HepG2 (cell line): ENCODE data around the gene GLB1L. TPM values are rescaled to one million over a fixed set of nuclear protein-coding genes. Genes with fewer than 3 reads are reported as not detected.

Experiments
- ARNTL ChIP-seq: sonication (generic); formaldehyde crosslinking; IDR thresholded peaks from 2 replicates; pipeline ENCODE4 v1.4.0; 2020; ENCODE audit warnings: mild to moderate bottlenecking, missing genetic modification reagents
- ELF4 ChIP-seq: sonication (generic); formaldehyde crosslinking; IDR thresholded peaks from 2 replicates; pipeline ENCODE4 v1.5.0; 2020; ENCODE audit warnings: missing genetic modification reagents, mild to moderate bottlenecking, moderate library complexity, borderline replicate concordance
- HES4 ChIP-seq: sonication (generic); formaldehyde crosslinking; IDR thresholded peaks from 2 replicates; pipeline ENCODE4 v1.9.0; 2021; ENCODE audit warnings: mild to moderate bottlenecking, missing genetic modification reagents, borderline replicate concordance
- LCORL ChIP-seq, 2 experiments: fragments of 450-650 bp in 1 of 2; sonication (generic) in 1 of 2; formaldehyde crosslinking in 1 of 2; IDR thresholded peaks; 2 replicates each; pipeline versions ENCODE4 v1.5.0 to v1.6.1; 2017 to 2020; ENCODE audit warnings: antibody characterized with exemption in 1 of 2, missing genetic modification reagents in 1 of 2
- MLLT10 ChIP-seq: sonication (generic); formaldehyde crosslinking; IDR thresholded peaks from 2 replicates; pipeline ENCODE4 v1.4.0; 2020; ENCODE audit warnings: missing genetic modification reagents
- MTA1 ChIP-seq: sonication (generic); formaldehyde crosslinking; IDR thresholded peaks from 2 replicates; pipeline ENCODE4 v1.4.0; 2020; ENCODE audit warnings: missing genetic modification reagents, mild to moderate bottlenecking, borderline replicate concordance
- MTERF4 ChIP-seq: sonication (generic); formaldehyde crosslinking; IDR thresholded peaks from 2 replicates; pipeline ENCODE4 v1.8.0; 2023; ENCODE audit warnings: mild to moderate bottlenecking, missing genetic modification reagents
- ONECUT2 ChIP-seq: sonication (generic); formaldehyde crosslinking; IDR thresholded peaks from 2 replicates; pipeline ENCODE4 v1.4.0; 2020; ENCODE audit warnings: missing genetic modification reagents
- PAWR ChIP-seq: sonication (generic); formaldehyde crosslinking; IDR thresholded peaks from 2 replicates; pipeline ENCODE4 v1.4.0; 2020; ENCODE audit warnings: missing genetic modification reagents, mild to moderate bottlenecking, borderline replicate concordance
- PAX8 ChIP-seq: sonication (generic); formaldehyde crosslinking; IDR thresholded peaks from 2 replicates; pipeline ENCODE4 v1.8.0; 2022; ENCODE audit warnings: mild to moderate bottlenecking, missing genetic modification reagents, borderline replicate concordance
- RBAK ChIP-seq: sonication (generic); formaldehyde crosslinking; IDR thresholded peaks from 2 replicates; pipeline ENCODE4 v1.5.1; 2020; ENCODE audit warnings: mild to moderate bottlenecking, missing genetic modification reagents
- RNF2 ChIP-seq: fragments of 450-650 bp; conservative IDR thresholded peaks from 2 replicates; pipeline ENCODE4 v1.6.1; 2016; ENCODE audit warnings: low read depth
- TRAFD1 ChIP-seq: sonication (generic); formaldehyde crosslinking; IDR thresholded peaks from 2 replicates; pipeline ENCODE4 v1.5.1; 2020; ENCODE audit warnings: missing genetic modification reagents, mild to moderate bottlenecking, borderline replicate concordance
- ZFP36L1 ChIP-seq: sonication (generic); formaldehyde crosslinking; IDR thresholded peaks from 2 replicates; pipeline ENCODE4 v1.8.0; 2022; ENCODE audit warnings: mild to moderate bottlenecking, missing genetic modification reagents, moderate library complexity
- ZFP36L2 ChIP-seq: sonication (generic); formaldehyde crosslinking; IDR thresholded peaks from 2 replicates; pipeline ENCODE4 v1.4.0; 2020; ENCODE audit warnings: missing genetic modification reagents
- ZNF24 ChIP-seq: fragments of 450-650 bp; IDR thresholded peaks from 2 replicates; pipeline ENCODE4 v1.6.1; 2017; ENCODE audit warnings: antibody characterized with exemption, mild to moderate bottlenecking
- ZNF337 ChIP-seq: sonication (generic); formaldehyde crosslinking; IDR thresholded peaks from 2 replicates; pipeline ENCODE4 v1.5.1; 2020; ENCODE audit warnings: missing genetic modification reagents, low read depth, mild to moderate bottlenecking, borderline replicate concordance
- ZNF44 ChIP-seq: sonication (generic); formaldehyde crosslinking; IDR thresholded peaks from 2 replicates; pipeline ENCODE4 v1.5.1; 2020; ENCODE audit warnings: mild to moderate bottlenecking, missing genetic modification reagents
- ZNF510 ChIP-seq: sonication (generic); formaldehyde crosslinking; IDR thresholded peaks from 2 replicates; pipeline ENCODE4 v1.4.0; 2020; ENCODE audit warnings: low read depth, mild to moderate bottlenecking, missing genetic modification reagents
- ZNF790 ChIP-seq: sonication (generic); formaldehyde crosslinking; IDR thresholded peaks from 2 replicates; pipeline ENCODE4 v1.8.0; 2022; ENCODE audit warnings: missing genetic modification reagents, mild to moderate bottlenecking, borderline replicate concordance
- ZSCAN21 ChIP-seq: sonication (generic); formaldehyde crosslinking; IDR thresholded peaks from 2 replicates; pipeline ENCODE4 v1.8.0; 2022; ENCODE audit warnings: mild to moderate bottlenecking, missing genetic modification reagents, moderate library complexity, borderline replicate concordance
- polyA plus RNA-seq, 8 experiments: library from polyadenylated mRNA; depleted of rRNA in 3 of 8; stranded (reverse) in 7 of 8; unstranded in 1 of 8; fragments of >200 nt; fragmentation: Illumina TruSeq in 4 of 8; extraction: Trizol in 4 of 8; gene quantifications; 2 replicates each; pipeline versions ENCODE4 v1.2.1 to v1.2.3, GENCODE V29; 2011 to 2016; ENCODE audit warnings: low read depth in 4 of 8, missing spikeins in 1 of 8, mixed read lengths in 1 of 8; ENCODE audit not compliant: insufficient read depth in 1 of 8
- total RNA-seq, 5 experiments: library from RNA; depleted of rRNA; stranded (reverse); fragments of >200 nt; fragmentation: Illumina TruSeq; extraction: Trizol; gene quantifications; 2 replicates each; pipeline ENCODE4 v1.2.3, GENCODE V29; 2016; ENCODE audit warnings: low read depth in 1 of 5
- TF ChIP-seq, protein P1 (sequence below): sonication (generic); formaldehyde crosslinking; IDR thresholded peaks from 2 replicates; pipeline ENCODE4 v1.4.0; 2020; ENCODE audit warnings: mild to moderate bottlenecking, missing genetic modification reagents

The GLB1L gene
- total and polyA plus RNA-seq, 2 of the 13 experiments (the other 11 are each of a cell fraction or from before 2014, with no cell fraction given) = 6.8 to 7.3 TPM

DNA sequence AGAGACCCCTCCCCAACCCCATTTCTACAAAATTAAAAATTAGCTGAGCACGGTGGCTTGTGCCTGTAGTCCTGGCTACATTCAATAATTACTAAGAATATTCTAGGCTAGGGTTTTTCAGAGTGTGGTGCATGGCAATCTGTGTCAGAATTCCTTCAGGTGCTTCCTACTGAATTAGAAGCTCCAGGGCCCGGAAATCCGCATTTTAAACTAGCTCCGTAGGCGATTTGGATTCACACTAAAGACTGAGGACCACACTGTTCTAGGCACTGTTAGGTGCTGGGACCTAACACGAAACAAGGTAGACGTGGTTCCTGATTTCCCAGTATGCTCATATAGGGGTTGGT lies 39.3 kb downstream of the GLB1L start (continued):
- no peak for TF ChIP-seq TRAFD1 (CRISPR knock-in tag)
- no peak for TF ChIP-seq MTA1
- peak; percentile 39; the same call in 1 of the 2 replicates for TF ChIP-seq ARNTL (CRISPR knock-in tag)
- no peak for TF ChIP-seq ZFP36L1
- TF ChIP-seq ZNF337 (CRISPR knock-in tag) = 0 out of 2 replicates have a peak, but pooled peaks have one; percentile 9
- no peak for TF ChIP-seq MLLT10 (CRISPR knock-in tag)
- no peak for TF ChIP-seq ONECUT2 (CRISPR knock-in tag)
- 0 out of 2 replicates have a peak, but pooled peaks have one; percentile 59 for TF ChIP-seq ZNF510 (CRISPR knock-in tag)
- TF ChIP-seq RNF2 = no peak
- no peak for TF ChIP-seq ZNF790 (CRISPR knock-in tag)
- 0 out of 2 replicates have a peak, but pooled peaks have one; percentile 17 for TF ChIP-seq PAX8 (CRISPR knock-in tag)
- no peak for TF ChIP-seq ZFP36L2 (CRISPR knock-in tag)
- no peak for TF ChIP-seq ZNF24
- TF ChIP-seq ZSCAN21 (CRISPR knock-in tag) = 0 out of 2 replicates have a peak, but pooled peaks have one; percentile 3
- TF ChIP-seq ELF4 = 0 out of 2 replicates have a peak, but pooled peaks have one; percentile 40
- no peak; the same call in 1 of the 2 replicates for TF ChIP-seq ZNF44
- 0 out of 2 replicates have a peak, but pooled peaks have one; percentile 65 for TF ChIP-seq PAWR (CRISPR knock-in tag)
- no peak for TF ChIP-seq LCORL (IDR thresholded peaks at IDR 0.05)
- TF ChIP-seq LCORL (CRISPR knock-in tag; IDR thresholded peaks at IDR 0.05) = peak; percentile 16; the same call in 1 of the 2 replicates
- TF ChIP-seq, protein P1, sequence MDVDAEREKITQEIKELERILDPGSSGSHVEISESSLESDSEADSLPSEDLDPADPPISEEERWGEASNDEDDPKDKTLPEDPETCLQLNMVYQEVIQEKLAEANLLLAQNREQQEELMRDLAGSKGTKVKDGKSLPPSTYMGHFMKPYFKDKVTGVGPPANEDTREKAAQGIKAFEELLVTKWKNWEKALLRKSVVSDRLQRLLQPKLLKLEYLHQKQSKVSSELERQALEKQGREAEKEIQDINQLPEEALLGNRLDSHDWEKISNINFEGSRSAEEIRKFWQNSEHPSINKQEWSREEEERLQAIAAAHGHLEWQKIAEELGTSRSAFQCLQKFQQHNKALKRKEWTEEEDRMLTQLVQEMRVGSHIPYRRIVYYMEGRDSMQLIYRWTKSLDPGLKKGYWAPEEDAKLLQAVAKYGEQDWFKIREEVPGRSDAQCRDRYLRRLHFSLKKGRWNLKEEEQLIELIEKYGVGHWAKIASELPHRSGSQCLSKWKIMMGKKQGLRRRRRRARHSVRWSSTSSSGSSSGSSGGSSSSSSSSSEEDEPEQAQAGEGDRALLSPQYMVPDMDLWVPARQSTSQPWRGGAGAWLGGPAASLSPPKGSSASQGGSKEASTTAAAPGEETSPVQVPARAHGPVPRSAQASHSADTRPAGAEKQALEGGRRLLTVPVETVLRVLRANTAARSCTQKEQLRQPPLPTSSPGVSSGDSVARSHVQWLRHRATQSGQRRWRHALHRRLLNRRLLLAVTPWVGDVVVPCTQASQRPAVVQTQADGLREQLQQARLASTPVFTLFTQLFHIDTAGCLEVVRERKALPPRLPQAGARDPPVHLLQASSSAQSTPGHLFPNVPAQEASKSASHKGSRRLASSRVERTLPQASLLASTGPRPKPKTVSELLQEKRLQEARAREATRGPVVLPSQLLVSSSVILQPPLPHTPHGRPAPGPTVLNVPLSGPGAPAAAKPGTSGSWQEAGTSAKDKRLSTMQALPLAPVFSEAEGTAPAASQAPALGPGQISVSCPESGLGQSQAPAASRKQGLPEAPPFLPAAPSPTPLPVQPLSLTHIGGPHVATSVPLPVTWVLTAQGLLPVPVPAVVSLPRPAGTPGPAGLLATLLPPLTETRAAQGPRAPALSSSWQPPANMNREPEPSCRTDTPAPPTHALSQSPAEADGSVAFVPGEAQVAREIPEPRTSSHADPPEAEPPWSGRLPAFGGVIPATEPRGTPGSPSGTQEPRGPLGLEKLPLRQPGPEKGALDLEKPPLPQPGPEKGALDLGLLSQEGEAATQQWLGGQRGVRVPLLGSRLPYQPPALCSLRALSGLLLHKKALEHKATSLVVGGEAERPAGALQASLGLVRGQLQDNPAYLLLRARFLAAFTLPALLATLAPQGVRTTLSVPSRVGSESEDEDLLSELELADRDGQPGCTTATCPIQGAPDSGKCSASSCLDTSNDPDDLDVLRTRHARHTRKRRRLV (CRISPR knock-in tag) = no peak
- no peak for TF ChIP-seq MTERF4 (CRISPR knock-in tag)
- TF ChIP-seq RBAK (CRISPR knock-in tag) = no peak
- TF ChIP-seq HES4 = no peak
